Sigmoid colon (tissue), 7 donors: Measurements from ENCODE around the gene SIAH2. TPM values are rescaled to one million over a fixed set of nuclear protein-coding genes. Genes with fewer than 3 reads are reported as not detected.

Experiments
- DNase-seq: peaks from one replicate; pipeline ENCODE4 v3.0.0-alpha.2; 2019
- H3K27ac ChIP-seq, 4 donors: fragments of 200-600 bp; sonication (generic); one replicate each; pipeline ENCODE4 v1.5.1; 2016 to 2019; ENCODE audit warnings: mild to moderate bottlenecking in 1 of 4
- H3K27me3 ChIP-seq, 3 donors: fragments of 200-600 bp; sonication (generic); one replicate each; pipeline ENCODE4 v1.5.1; 2019; ENCODE audit warnings: mild to moderate bottlenecking in 1 of 3
- H3K36me3 ChIP-seq, 4 donors: fragments of 200-600 bp; sonication (generic); one replicate each; pipeline ENCODE4 v1.5.1; 2016 to 2019
- H3K4me1 ChIP-seq, 4 donors: fragments of 200-600 bp; sonication (generic); one replicate each; pipeline ENCODE4 v1.5.1; 2017 to 2019
- H3K4me3 ChIP-seq, 4 donors: fragments of 200-600 bp; sonication (generic); one replicate each; pipeline ENCODE4 v1.5.1; 2017 to 2019; ENCODE audit warnings: mild to moderate bottlenecking in 2 of 4, moderate library complexity in 1 of 4
- H3K9me3 ChIP-seq, 4 donors: fragments of 200-600 bp in 3 of 4; sonication (generic) in 3 of 4; one replicate each; pipeline versions ENCODE4 v1.5.1 to v1.6.1; 2013 to 2019
- CTCF ChIP-seq, 4 experiments: fragments of 450-650 bp in 3 of 4; fragments of 200-600 bp in 1 of 4; IDR thresholded peaks; one replicate each; pipeline ENCODE4 v1.5.1; 2016 to 2019; ENCODE audit warnings: antibody characterized with exemption in 4 of 4, mild to moderate bottlenecking in 3 of 4, moderate library complexity in 2 of 4
- EP300 ChIP-seq, 4 donors: sonication (generic); formaldehyde crosslinking; IDR thresholded peaks; one replicate each; pipeline ENCODE4 v1.6.1; 2017; ENCODE audit warnings: antibody characterized with exemption in 4 of 4
- POLR2A ChIP-seq, 2 donors: fragments of 450-650 bp; IDR thresholded peaks; one replicate each; pipeline ENCODE4 v1.6.1; 2016; ENCODE audit warnings: antibody characterized with exemption in 2 of 2, mild to moderate bottlenecking in 2 of 2, moderate library complexity in 2 of 2
- POLR2AphosphoS5 ChIP-seq, 4 donors: sonication (generic); formaldehyde crosslinking; IDR thresholded peaks; one replicate each; pipeline ENCODE4 v1.6.1; 2017; ENCODE audit warnings: antibody characterized with exemption in 4 of 4
- WGBS, 2 donors: extraction: QIAGEN DNeasy Blood & Tissue Kit; methylation state at CpG; one replicate each; pipeline ENCODE4 v1.1.7; 2013; 5-methylcytosine and 5-hydroxymethylcytosine counted together
- intact Hi-C: fragments of 100-400 bp; cut with DNase I; formaldehyde crosslinking; loops from one replicate; pipeline ENCODE4 v1.15.1; 2023
- polyA plus RNA-seq, 3 donors: library from polyadenylated mRNA; stranded (reverse); fragments of 200-250 nt; gene quantifications; one replicate each; pipeline ENCODE4 v1.2.3, GENCODE V29; 2013
- total RNA-seq, 4 donors: library from RNA; depleted of rRNA; stranded (reverse); fragments of >200 nt; gene quantifications; one replicate each; pipeline ENCODE4 v1.1.0, GENCODE V29; 2016
- donor health status: healthy with polysubstance abuse.
- donor health status: Bipolar disorder and iron deficiency.
- donor health status: healthy.

The SIAH2 gene
- total and polyA plus RNA-seq, 7 donors = 12.0 to 35.0 (median 21.2) TPM

GRCh38 chr3:150764566-150764965 is 1.6 kb upstream of the SIAH2 start:
- peak overlapping the region; percentile 95 to 99 (median 98) for H3K27ac ChIP-seq
- H3K27me3 ChIP-seq = no peaks in the 10 kb centered on the region
- no peaks in the 10 kb centered on the region for H3K9me3 ChIP-seq
- peaks cover 0 to 30% (median 26%) of the 10 kb centered on the region in 4 donors for H3K4me1 ChIP-seq
- no peaks in the 10 kb centered on the region for H3K36me3 ChIP-seq
- 36 to 52% methylated on average over 5 of the region's 5 CpGs for WGBS, 2 donors
- peak overlapping the region in 1 of 4 donors; percentile 70 for H3K4me3 ChIP-seq
- no peak for TF ChIP-seq POLR2A (IDR thresholded peaks at IDR 0.05)
- TF ChIP-seq CTCF (IDR thresholded peaks at IDR 0.05) = no peak
- TF ChIP-seq POLR2AphosphoS5 (IDR thresholded peaks at IDR 0.05) = no peak
- no peak for TF ChIP-seq EP300 (IDR thresholded peaks at IDR 0.05)
- DNase-seq = no peak
- intact Hi-C loops = loop anchor here (5.0 kb wide), 1 partner anchor 503 kb away; no protein-coding TSS in a partner anchor

GRCh38 chr3:150763841-150764483 is 993 bp upstream of the SIAH2 start:
- no peaks in the 10 kb centered on the region for H3K9me3 ChIP-seq
- H3K4me1 ChIP-seq = peaks cover 0 to 36% (median 30%) of the 10 kb centered on the region in 4 donors
- DNase-seq = peak; percentile 87
- peak overlapping the region; percentile 95 to 99 (median 98) for H3K27ac ChIP-seq
- no peaks in the 10 kb centered on the region for H3K27me3 ChIP-seq
- no peaks in the 10 kb centered on the region for H3K36me3 ChIP-seq
- peak overlapping the region; percentile 70 to 90 (median 85) for H3K4me3 ChIP-seq
- WGBS, 2 donors = 2 to 6% methylated on average over 27 of the region's 27 CpGs
- TF ChIP-seq CTCF (IDR thresholded peaks at IDR 0.05) (peak in 3 of 4 experiments; percentile 42 to 55 (median 54)), POLR2A (IDR thresholded peaks at IDR 0.05) (no peak)
- intact Hi-C loops = loop anchor here (2.0 to 5.0 kb wide), 3 partner anchors 161 to 503 kb away; partner anchors contain the start of genes EIF2A, SELENOT and SERP1

- Histone ChIP-seq H3K36me3 (no peaks in the 10 kb centered on the region), H3K27ac (peak overlapping the region; percentile 95 to 99 (median 98)), H3K4me3 (peak overlapping the region; percentile 70 to 90 (median 85)), H3K27me3 (no peaks in the 10 kb centered on the region), H3K9me3 (no peaks in the 10 kb centered on the region), H3K4me1 (peaks cover 0 to 44% (median 32%) of the 10 kb centered on the region in 4 donors)
- intact Hi-C loops = loop anchor here (2.0 to 5.0 kb wide), 3 partner anchors 160 to 505 kb away; partner anchors contain the start of genes EIF2A, SELENOT and SERP1
- no peak for TF ChIP-seq EP300 (IDR thresholded peaks at IDR 0.05)
- TF ChIP-seq POLR2AphosphoS5 (IDR thresholded peaks at IDR 0.05) = no peak
- TF ChIP-seq POLR2A (IDR thresholded peaks at IDR 0.05) = peak in 1 of 2 donors; percentile 18
- no peak for DNase-seq
- 0% methylated on average over 76 of the region's 76 CpGs for WGBS, 2 donors
These were observed 277 bp downstream of the SIAH2 start for GRCh38 chr3:150762662-150763121.

GRCh38 chr3:150761831-150762661 is 923 bp downstream of the SIAH2 start:
- Histone ChIP-seq H3K36me3 (no peaks in the 10 kb centered on the region), H3K4me3 (peak overlapping the region; percentile 70 to 90 (median 85)), H3K27me3 (no peaks in the 10 kb centered on the region), H3K9me3 (no peaks in the 10 kb centered on the region), H3K27ac (peak overlapping the region; percentile 95 to 99 (median 98)), H3K4me1 (peaks cover 0 to 50% (median 39%) of the 10 kb centered on the region in 4 donors)
- intact Hi-C loops = loop anchor here (2.0 to 5.0 kb wide), 3 partner anchors 159 to 505 kb away; partner anchors contain the start of genes EIF2A, SELENOT and SERP1
- TF ChIP-seq CTCF (IDR thresholded peaks at IDR 0.05) (no peak), POLR2AphosphoS5 (IDR thresholded peaks at IDR 0.05) (peak; percentile 44 to 85 (median 56)), EP300 (IDR thresholded peaks at IDR 0.05) (no peak), POLR2A (IDR thresholded peaks at IDR 0.05) (peak; percentile 46 to 56)
- peak; percentile 85 for DNase-seq
- 0% methylated on average over 48 of the region's 48 CpGs for WGBS, 2 donors
